NCI-H2081 treated with DMSO at 0.1 percent for 48 hours (cell line): ENCODE results near the gene RALGPS2.
"Not testable (repeated sequence)": the region's sequence is repeated elsewhere in the genome, so short reads cannot be mapped to it uniquely, and the experiment has no call there.

Experiments
- DNase-seq: peaks from one replicate; lab custom pipeline; 2025; lab: John Stamatoyannopoulos, UW

The RALGPS2 gene

DNA sequence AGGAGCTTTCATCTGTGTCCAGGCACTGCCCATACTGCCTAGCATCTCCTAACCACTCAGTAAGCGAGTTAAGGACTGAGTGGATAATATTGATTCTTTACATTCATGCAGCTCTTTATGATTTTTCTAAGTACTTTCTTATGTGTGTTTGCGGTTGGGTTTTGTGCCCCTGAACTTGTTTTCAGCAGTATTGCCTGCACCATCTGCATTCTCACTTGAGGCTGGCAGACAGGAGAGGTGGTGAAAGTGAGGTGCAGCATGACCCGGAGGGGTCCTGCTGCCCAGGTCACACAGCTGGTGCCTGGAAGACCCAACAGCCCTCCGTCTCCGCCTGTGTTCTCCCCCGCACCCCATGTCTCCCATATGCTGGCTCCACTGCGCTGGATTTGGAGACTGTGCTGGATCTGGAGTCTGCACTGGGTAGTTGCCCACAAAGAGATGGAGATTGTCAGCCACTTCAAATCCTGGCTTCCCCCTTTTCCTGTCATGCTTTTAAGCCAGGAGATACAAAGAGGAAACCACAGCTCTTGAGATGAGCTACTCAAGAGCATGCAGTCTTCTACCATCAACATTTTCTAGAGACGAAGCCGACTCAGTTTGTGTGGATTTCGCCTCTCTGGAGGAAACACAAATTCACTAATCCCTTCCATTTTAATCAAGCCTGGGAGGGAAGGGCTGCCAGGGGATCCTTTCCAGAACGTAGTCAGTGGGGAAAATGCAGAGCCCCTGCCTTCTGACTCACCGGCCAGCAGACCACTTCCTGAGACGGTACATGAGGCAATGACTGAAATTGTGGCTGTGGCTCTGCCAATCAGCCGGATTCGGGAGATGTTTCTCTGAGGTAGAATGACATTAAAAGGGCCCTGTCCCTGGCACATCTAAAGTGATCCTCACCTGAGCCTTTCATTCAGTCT, 217.5 kb downstream of the RALGPS2 start:
- no peak for DNase-seq

DNA sequence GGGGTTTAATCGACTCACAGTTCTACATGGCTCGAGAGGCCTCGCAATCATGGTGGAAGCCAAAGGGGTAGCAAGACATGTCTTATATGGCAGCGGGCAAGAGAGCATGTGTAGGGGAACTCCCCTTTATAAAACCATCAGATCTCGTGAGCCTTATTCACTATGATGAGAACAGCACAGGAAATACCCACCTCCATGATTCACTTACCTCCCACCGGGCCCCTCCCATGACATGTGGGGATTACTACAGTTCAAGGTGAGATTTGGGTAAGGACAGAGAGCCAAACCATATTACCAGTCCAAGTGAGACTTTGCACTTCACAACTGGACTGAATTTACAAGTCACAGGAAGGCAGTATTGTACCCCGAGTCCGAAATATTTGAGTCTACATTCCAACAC, 219.7 kb downstream of the RALGPS2 start:
- DNase-seq, result no peak

DNA sequence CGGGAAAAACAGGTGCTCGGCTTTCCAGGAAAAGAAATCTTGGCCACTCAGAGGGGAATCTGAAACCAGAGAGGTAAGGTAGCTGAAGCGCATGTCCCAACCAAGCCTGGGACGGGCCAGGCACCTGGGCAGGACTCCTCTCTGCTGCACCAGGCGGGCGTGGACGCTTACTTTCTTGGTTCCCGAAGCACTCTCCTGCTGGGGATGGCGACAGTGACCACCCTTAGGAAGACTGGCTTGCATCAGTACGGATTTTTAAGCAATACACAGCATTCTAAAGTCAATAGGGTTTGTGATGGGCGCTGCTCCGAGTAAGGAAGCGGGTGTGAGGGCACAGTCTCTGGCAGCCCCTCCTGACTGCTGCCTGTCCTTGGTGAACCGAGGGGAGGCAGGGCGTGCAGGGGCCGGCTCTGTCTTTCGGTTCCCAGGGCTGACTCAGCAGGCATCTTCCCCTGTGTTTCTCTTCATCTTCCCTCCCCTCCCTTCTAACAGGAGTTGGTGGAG, 220.8 kb downstream of the RALGPS2 start:
- no peak for DNase-seq

DNA sequence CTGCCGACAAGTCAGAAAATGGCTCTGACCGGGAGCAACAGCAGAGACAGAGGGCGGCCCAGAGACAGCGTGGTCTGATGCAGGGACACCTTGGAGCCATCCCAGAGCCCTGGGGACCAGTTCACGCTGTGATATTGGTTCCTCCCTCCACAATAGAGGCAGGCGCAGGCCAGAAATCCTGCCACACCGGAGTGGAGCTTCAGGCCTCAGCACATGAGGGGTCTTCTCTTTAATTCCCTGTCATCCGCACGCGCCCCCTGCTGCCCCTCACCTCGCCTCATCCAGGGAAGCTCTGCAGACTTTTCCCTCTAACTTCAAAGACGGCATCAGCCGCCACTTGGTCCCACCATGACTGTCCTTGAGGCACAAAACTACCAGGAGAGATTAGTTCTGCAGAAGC, 221.4 kb downstream of the RALGPS2 start:
- DNase-seq, result no peak

DNA sequence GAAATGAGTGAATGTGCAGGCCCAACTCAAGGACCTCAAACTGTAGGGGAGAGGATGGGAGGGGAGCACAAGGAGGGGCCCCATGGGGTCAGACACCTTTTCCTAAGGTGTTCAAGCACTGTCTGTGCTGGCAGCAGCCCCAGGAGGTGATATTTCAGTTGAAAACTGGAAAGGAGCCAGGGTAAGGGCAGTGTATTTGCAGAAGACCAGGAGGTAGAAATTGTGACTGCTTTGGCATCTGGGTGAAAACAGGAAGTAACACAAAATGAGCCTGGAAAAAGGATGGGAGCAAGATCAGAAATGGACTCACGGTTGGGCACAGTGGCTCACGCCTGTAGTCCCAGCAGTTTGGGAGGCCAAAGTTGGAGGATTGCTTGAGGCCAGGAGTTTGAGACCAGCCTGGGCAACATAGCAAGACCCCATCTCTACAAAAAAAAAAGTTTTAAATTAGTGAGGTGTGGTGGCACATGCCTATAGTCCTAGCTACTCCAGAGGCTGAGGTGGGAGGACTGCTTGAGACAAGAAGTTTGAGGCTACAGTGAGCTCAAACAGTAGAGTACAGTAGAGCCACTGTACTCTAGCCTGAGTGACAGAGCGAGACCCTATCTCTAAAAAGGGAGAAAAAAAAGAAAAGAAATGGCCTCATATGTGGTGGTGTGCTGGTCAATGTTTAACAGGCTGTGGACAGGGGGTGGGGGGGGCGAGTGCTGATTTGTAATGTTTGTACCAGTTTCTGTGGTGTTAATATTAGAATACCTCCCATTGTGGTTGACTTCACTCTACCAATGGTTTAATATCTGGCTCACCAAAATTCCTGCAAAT, 222.0 kb downstream of the RALGPS2 start:
- DNase-seq, result no peak

DNA sequence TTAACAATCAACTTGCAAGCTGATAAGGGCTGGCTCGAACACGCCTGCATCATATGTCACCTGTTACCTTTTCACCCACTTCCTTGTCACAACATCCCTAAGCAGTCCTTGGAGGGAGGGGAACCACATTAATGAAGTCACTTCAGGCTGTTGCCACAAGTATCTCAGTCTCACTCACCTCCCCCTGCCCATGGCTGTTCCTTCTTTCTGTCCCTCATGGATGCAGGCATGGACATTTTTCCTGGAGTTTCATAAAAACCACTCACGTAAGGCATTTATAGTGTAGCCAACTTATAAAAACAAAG, 222.6 kb downstream of the RALGPS2 start:
- no peak for DNase-seq

DNA sequence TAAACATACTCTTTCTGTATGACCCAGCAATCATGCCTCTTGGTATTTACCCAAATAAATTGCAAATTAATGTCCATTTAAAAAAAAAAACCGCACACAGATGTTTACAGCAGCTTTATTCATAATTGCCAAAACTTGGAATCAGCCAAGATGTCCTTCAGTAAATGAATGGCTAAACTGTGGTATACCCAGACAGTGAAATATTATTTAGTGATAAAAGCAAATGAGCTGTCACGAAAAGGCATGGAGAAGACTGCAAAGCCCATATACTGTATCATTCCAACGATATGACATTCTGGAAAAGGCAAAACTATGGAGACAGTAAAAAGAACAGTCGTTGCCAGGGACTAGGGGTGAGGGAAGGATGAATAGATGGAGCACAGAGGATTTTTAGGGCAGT, 223.6 kb downstream of the RALGPS2 start:
- DNase-seq, result no peak

DNA sequence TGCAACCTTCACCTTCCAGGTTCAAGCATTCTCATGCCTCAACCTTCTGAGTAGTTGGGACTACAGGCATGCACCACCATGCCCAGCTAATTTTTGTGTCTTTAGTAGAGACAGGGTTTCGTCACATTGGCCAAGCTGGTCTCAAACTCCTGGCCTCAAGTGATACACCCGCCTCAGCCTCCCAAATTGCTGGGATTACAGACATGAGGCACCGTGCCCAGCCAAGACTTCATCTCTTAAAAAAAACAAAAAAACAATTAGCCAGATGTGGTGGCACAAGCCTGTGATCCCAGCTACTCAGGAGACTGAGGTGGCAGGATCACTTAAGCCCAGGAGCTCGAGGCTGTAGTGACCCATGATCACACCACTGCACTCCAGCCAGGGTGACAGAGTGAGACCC, 224.8 kb downstream of the RALGPS2 start:
- not testable (repeated sequence) for DNase-seq

DNA sequence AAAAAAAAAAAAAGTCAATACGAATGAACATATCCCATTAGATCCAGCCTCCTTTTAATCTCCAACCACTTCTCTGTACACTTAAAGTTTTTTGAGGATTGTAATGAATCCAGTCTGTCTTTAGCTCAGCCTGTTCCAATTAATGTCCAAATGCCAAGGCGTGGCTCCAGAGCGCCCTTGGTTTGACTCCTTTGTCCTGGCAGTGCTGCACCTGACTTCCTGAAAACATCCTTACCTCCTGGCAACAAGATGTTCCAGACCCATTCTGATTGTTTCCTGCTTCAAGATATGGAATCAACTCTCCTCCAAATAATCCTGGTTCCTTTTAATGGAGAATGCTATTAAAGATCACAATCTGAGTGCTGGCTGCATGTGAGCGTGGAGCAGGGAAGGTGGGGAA, 226.6 kb downstream of the RALGPS2 start:
- DNase-seq, result no peak

DNA sequence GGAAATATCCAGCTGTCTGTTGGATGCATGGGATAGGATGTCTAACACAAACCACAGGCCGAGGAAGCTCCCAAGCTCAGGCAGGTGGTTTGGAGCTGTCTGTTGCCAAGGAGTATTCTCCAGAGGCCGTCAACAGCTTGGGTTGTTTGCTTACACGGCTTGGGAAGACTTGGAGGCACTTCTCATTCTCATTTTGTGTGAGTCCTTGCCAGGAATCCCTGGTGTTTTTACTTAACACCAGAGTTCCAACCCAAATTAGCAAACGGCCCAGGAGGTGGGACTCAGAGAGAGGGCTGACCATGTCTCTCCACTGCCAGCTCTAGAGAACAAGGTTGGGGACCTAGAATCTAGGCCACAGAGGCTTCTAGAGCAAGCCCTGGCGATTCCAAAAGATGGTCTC, 228.0 kb downstream of the RALGPS2 start:
- no peak for DNase-seq

DNA sequence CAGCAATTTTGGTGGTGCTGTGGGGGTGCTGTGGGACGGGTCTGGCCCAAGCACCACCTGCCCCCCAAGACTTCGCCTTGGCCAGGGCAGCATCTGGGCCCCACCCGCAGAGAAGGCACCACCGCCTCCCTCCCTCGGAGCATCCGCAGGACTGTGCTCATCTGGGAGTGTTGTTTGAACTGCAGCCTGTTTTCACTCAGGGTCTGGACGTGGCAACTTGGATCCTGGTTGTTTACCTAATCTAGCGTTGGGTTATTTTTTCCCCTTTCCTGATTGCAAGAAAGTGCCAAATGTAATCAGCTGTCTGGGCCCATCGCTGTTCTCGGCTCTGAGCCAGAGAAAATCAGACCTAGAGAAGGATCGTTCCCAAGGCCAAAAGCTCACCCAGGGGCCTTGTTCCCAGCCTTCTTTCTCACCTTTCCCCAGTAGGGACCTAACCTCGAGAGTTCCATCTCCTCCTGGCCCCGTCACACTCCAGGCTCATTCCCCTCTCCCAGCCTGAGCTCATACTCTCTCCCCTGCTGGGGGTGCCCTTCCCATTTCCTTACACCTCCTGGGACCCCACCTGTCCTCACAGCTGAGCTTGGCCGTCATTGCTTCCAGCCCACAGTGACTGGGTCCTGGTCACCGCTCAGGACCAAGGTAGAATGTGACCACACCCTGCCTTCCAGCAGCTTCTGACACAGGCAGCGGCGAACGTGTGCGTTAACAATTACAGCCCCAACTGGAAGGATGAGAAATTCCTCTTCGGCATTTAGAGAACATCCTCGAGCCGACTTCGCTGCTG, 228.7 kb downstream of the RALGPS2 start:
- no peak for DNase-seq

DNA sequence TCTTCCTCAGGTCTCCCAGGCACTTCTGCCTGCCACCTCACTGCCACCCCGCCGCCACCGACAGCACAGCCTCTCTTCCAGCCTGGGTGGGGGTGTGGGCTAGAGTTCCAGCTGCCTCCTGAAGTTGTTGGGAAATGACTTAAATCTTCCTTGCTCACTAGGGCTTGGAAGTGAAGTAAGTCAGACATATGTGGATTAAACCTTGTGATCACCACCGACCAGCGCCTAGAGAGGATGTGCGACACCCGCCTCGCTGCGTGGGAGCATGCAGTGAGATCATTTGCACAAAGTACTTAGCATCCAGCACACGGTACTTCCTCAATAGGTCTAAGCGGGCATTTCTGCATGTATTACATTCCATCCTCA, 229.3 kb downstream of the RALGPS2 start:
- no peak for DNase-seq

DNA sequence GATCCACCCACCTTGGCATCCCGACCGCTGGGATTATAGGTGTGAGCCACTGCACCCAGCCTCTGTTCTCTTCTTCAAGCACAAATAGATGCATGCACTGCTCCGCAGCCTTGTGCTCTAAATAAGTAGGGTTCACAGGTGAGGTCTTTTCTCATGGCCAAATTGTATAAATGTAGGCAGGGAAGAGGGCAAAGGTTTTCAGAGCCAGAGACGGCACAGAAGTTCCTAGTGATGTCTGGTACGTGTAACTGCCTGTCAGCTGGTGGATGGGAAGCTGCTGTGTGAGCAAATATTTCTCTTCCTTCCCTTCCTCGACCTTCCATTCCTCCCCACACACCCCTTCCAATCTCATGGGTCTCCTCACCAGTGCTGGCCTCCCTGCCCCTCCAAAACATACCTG, 229.9 kb downstream of the RALGPS2 start:
- DNase-seq, result no peak

DNA sequence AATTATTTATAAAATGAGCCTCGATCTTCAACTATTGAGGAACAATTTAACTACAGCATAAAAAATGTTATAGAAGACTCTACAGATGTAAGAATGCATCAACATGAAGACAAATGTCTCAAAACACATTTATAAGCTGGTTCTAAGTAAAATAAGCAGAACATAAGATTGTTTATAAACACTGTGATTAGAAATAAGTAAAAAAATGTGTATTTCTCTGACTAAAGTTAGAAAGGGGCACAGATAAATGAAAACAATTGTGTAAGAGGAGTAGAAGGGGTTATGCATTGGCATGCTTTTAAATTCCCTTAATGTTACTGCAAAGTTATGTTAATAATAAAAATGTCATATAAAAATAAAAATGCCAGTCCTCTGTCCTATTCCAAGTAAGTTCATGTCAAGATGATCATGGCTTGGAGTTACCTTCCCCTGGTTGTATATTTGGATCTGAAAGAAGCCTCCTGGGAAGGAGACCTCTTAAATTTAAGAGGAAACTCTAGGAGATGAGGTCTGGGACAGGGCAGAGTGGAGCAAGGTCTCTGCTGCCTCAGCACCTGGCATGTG, 230.4 kb downstream of the RALGPS2 start:
- no peak for DNase-seq

DNA sequence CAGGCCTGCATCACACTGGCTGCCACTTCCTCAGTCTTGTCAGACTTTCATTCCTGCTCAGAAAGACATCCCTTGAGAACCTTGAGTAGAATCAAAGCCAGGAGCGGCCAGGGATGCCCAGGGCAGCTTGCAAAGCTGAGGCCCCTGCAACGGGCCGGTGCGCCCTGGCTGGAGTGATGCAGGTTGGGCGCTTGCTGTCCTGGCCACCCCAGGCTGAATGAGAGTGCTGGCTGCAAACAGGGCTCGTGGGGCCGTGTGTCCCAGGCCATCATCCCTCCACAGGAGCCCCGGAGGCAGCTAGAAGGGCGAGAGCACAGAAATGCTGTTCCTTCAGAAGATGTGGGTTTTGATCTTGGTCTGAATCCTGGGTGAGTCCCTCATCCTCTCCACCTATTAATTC, 233.4 kb downstream of the RALGPS2 start:
- no peak for DNase-seq

DNA sequence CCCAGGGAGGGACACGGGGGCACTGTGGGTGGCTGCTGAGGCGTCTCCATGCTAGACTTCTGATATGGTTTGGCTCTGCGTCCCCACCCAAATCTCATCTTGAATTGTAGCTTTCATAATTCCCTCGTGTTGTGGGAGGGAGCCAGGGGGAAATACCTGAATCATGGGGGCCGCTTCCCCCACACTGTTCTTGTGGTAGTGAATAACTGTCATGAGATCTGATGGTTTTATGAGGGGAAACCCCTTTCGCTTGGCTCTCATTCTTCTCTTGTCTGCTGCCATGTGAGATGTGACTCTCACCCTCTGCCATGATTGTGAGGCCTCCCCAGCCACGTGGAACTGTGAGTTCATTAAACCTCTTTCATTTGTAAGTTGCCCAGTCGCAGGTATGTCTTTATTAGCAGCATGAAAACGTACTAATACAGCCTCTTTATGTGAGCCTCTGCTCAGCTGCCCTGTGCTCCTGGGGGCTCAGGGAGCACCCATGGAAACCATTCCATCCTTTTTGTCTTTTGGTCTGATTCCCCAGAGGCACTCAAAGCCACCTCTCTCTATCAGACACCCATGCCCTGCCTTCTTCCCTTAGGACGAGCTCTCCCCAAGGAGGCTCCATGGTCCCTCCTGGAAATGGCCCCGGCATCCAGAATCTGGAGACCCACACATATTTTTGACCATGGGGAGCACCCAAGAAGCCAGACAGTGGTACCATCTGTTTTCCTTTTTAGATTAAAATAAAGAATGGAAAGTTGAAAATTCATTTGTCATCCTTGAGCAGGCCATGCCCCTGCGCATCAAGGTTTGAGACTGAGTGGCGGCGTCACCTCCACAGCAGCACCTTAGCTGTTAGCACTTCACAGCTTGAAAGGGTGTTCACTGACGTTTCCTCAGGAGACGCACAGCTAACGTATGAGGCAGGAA, 234.8 kb downstream of the RALGPS2 start:
- DNase-seq, result no peak

DNA sequence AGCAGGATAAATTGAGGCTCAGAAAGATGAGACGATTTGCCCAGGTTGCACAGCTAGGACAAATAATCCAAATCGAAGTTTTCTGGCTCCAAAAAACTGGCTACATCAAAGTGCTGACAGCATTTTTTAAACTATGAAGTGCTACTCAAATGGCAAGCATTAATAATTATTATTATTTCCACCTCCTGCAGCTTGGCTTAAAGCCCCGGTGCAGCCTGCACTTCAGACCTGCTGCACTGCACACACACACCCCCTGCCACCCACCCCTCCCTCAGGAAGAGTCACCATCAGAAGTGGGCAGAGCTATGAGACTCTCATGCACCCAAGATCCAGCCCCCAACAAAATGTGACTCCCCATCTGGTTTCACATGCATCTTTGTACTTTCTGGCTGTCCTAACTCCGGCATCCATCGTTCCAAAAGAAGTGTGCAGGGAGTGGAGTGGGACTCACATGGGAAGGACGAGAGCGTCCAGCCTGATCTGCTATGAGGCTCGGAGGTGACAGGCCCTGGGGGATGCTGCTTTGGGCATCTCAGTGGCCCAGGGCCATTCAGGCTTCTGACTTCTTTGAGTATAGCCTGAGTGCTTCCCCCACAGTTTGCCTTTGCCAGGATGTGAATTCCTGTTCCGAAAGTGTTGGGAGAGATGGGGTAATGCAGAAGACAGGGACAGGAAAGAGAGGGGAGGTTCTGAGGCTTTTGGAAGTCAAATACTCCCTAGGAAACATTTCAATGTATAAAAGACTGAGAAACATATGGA, 235.6 kb downstream of the RALGPS2 start:
- DNase-seq, result no peak

DNA sequence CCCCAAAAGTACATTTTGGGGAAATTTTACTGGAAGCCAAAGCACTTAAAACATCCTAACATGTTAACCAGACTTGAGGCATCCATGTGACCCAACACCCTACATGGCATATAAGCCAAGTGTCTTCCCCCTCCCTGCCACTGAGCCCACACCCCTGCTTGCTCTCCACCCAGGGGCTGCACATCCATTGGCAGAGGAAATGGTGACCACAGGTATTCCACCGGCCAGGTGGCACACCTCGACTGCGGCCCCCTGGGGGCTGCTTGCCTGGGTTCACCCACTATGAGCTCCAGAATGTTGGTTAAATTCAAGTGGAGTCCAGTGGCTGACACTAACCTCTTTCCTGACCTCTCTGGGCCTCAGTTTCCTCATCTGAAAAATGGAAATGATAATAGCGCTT, 236.3 kb downstream of the RALGPS2 start:
- no peak for DNase-seq

DNA sequence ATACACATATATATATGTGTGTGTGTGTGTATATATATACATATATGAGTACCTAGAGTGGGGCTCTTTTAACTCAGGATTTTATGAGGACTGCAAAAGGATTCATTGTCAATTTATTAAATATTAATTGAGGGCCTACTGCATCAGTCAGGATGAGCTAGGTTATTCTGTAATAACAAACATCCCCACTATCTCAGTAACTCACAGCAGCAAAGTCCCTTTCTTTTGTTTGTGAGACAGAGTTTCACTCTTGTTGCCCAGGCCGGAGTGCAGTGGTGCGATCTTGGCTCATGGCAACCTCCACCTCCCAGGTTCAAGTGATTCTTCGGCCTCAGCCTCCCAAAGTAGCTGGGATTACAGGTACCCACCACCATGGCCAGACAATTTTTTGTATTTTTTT, 236.8 kb downstream of the RALGPS2 start:
- no peak for DNase-seq
